BJ (cell line): ENCODE results near the gene CAT. TPM values are rescaled to one million over a fixed set of nuclear protein-coding genes. Genes with fewer than 3 reads are reported as not detected.

ENCODE experiments used
- CTCF ChIA-PET: fragments of 350-600 bp; formaldehyde crosslinking; extraction: SDS; loops from one replicate; lab custom pipeline; 2021; ENCODE audit warnings: antibody characterized with exemption, inconsistent platforms; lab: Yijun Ruan, JAX
- POLR2A ChIA-PET: fragments of 300-600 bp; sonication (Branson Sonifier 250); formaldehyde crosslinking; extraction: SDS; loops from one replicate; lab custom pipeline; 2021; ENCODE audit warnings: antibody characterized with exemption; lab: Charles Lee
- DNase-seq: peaks from one replicate; pipeline ENCODE4 v3.0.0-alpha.2; 2011; ENCODE audit warnings: low read depth
- H3K27me3 ChIP-seq: 2 replicates; pipeline ENCODE4 v1.6.0; 2011; ENCODE audit warnings: low read length; ENCODE audit not compliant: control insufficient read depth, insufficient read depth
- H3K36me3 ChIP-seq: 2 replicates; pipeline ENCODE4 v1.5.1; 2011; ENCODE audit warnings: low read length; ENCODE audit not compliant: control insufficient read depth, insufficient read depth
- H3K4me3 ChIP-seq: 2 replicates; pipeline ENCODE4 v1.5.1; 2011; ENCODE audit warnings: low read depth, mild to moderate bottlenecking, control low read depth, low read length
- polyA plus RNA-seq: library from polyadenylated mRNA; depleted of rRNA; stranded (reverse); fragments of >200 nt; gene quantifications from 2 replicates; pipeline ENCODE4 v1.2.3, GENCODE V29; 2011
- TF ChIP-seq, protein P1 (sequence below): IDR thresholded peaks from 2 replicates; pipeline ENCODE4 v1.5.1; 2011; ENCODE audit warnings: low read depth, mild to moderate bottlenecking, control low read depth, inconsistent platforms, low read length, moderate library complexity; ENCODE audit not compliant: insufficient read depth

Gene CAT
- polyA plus RNA-seq, 1 experiment, result 101 TPM

- DNase-seq, result no peak
- Histone ChIP-seq H3K4me3 (no peak overlapping the region), H3K36me3 (peaks cover 9% of the 10 kb centered on the region), H3K27me3 (no peaks in the 10 kb centered on the region)
- ChIA-PET POLR2A (no interaction called here), CTCF (interaction anchor here (0.6 to 2.2 kb wide), 5 partner anchors 9 to 279 kb away, joined by 3 to 8 read pairs (median 3); partner anchors contain the start of gene CAT)
- TF ChIP-seq, protein P1, sequence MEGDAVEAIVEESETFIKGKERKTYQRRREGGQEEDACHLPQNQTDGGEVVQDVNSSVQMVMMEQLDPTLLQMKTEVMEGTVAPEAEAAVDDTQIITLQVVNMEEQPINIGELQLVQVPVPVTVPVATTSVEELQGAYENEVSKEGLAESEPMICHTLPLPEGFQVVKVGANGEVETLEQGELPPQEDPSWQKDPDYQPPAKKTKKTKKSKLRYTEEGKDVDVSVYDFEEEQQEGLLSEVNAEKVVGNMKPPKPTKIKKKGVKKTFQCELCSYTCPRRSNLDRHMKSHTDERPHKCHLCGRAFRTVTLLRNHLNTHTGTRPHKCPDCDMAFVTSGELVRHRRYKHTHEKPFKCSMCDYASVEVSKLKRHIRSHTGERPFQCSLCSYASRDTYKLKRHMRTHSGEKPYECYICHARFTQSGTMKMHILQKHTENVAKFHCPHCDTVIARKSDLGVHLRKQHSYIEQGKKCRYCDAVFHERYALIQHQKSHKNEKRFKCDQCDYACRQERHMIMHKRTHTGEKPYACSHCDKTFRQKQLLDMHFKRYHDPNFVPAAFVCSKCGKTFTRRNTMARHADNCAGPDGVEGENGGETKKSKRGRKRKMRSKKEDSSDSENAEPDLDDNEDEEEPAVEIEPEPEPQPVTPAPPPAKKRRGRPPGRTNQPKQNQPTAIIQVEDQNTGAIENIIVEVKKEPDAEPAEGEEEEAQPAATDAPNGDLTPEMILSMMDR, result no peak
Observed at GRCh38 chr11:34448223-34448994, 9.7 kb downstream of the CAT start.

- ChIA-PET POLR2A (no interaction called here), CTCF (interaction anchor here (0.6 to 2.2 kb wide), 3 partner anchors 10 to 73 kb away, joined by 3 to 8 read pairs (median 8); partner anchors contain the start of gene CAT)
- no peak for DNase-seq
- Histone ChIP-seq H3K36me3 (peaks cover 12% of the 10 kb centered on the region), H3K4me3 (no peak overlapping the region), H3K27me3 (no peaks in the 10 kb centered on the region)
- TF ChIP-seq, protein P1, result no peak
Observed at GRCh38 chr11:34449013-34449412, 10.3 kb downstream of the CAT start.

GRCh38 chr11:34451053-34451452 lies 12.3 kb downstream of the CAT start:
- Histone ChIP-seq H3K27me3 (no peaks in the 10 kb centered on the region), H3K4me3 (no peak overlapping the region), H3K36me3 (peaks cover 13% of the 10 kb centered on the region)
- CTCF ChIA-PET, result interaction anchor here (0.8 to 1.4 kb wide), 2 partner anchors 14 to 17 kb away, joined by 3 to 6 read pairs; no protein-coding TSS in a partner anchor
- POLR2A ChIA-PET, result no interaction called here
- TF ChIP-seq, protein P1, result no peak
- DNase-seq, result no peak

- Histone ChIP-seq H3K4me3 (no peak overlapping the region), H3K36me3 (peaks cover 19% of the 10 kb centered on the region), H3K27me3 (no peaks in the 10 kb centered on the region)
- POLR2A ChIA-PET, result no interaction called here
- no peak for DNase-seq
- TF ChIP-seq, protein P1, result no peak
- CTCF ChIA-PET, result interaction anchor here (0.8 to 1.1 kb wide), 3 partner anchors 14 to 85 kb away, joined by 3 to 5 read pairs (median 4); no protein-coding TSS in a partner anchor
Observed at GRCh38 chr11:34454308-34455032, 15.7 kb downstream of the CAT start.

DNA sequence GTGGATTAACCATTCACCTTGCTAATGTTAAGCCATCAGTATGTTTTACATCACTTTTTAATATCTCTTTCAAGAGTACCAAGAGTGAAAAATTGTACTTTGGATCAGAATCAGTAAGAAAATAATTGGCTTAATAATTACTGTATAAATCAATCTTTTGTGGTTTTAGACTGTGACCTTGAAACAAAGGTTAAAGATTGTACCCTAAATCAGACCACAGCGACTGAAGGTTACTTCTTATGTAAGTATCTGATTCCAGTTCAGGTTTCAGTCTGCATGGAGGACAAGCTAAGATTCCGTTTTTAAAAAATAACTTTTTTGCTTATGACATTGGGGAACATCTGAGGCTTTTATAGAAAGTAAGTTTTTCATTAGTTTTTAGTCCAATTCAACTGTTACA lies 18.9 kb downstream of the CAT start:
- Histone ChIP-seq H3K27me3 (no peaks in the 10 kb centered on the region), H3K4me3 (no peak overlapping the region), H3K36me3 (peaks cover 20% of the 10 kb centered on the region)
- no peak for DNase-seq
- CTCF ChIA-PET, result interaction anchor here (0.6 to 0.7 kb wide), 3 partner anchors 22 to 1326 kb away, joined by 3 read pairs; no protein-coding TSS in a partner anchor
- POLR2A ChIA-PET, result no interaction called here
- TF ChIP-seq, protein P1, result no peak
